ENCODE data around the gene CTRB2.
"Not testable (repeated sequence)": the region's sequence is repeated elsewhere in the genome, so short reads cannot be mapped to it uniquely, and the experiment has no call there.

Gene CTRB2

GRCh38 chr16:75225678-75226515, 18.9 kb upstream of the CTRB2 start:
- no peak for DNase-seq

GRCh38 chr16:75225092-75225491, 18.1 kb upstream of the CTRB2 start:
- no peak for DNase-seq

DNA sequence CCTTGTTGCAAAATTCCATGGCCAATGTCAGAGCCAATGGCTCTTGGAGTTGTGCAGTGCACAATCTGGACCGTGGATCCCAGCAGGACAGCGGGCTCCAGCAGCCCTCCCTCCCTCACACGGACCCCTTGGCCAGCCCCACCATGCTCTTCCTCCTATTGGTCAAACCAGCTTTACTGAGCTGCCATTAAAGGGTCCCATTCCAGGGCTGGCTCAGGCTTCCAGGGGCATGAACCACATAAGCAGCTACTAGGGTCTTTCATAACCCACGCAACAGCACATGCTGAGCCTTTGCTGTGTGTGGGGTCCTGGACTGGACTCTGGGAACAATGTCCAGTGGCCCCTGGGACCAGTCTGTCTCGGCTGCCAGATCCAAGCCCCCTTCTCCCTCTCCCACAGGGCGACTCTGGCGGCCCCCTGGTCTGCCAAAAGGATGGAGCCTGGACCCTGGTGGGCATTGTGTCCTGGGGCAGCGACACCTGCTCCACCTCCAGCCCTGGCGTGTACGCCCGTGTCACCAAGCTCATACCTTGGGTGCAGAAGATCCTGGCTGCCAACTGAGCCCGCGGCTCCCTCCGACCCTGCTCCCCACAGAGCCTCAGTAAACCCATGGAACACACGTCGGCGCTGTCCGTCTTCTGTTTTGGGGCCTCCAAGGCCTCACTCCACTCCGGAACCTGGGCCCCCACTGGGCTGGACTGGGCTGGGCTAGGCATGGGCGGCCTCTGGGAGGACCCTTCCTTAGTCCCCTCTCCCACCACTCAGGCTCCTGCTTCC, 17.5 kb upstream of the CTRB2 start:
- DNase-seq, result no peak

DNA sequence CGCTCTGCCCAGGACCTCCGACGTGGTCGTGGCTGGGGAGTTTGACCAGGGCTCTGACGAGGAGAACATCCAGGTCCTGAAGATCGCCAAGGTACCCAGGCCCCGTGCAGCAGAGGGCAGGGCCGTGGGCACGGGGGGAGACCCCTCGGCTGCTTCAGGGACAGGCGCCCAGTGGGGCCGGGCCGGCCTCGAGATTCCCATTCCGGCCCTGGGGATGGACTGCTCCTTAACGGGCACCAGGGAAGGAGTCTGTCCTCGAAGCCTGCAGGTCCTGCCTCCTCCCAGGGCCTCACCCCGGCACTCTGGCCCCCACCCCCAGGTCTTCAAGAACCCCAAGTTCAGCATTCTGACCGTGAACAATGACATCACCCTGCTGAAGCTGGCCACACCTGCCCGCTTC, 16.2 kb upstream of the CTRB2 start:
- not testable (repeated sequence) for DNase-seq

DNA sequence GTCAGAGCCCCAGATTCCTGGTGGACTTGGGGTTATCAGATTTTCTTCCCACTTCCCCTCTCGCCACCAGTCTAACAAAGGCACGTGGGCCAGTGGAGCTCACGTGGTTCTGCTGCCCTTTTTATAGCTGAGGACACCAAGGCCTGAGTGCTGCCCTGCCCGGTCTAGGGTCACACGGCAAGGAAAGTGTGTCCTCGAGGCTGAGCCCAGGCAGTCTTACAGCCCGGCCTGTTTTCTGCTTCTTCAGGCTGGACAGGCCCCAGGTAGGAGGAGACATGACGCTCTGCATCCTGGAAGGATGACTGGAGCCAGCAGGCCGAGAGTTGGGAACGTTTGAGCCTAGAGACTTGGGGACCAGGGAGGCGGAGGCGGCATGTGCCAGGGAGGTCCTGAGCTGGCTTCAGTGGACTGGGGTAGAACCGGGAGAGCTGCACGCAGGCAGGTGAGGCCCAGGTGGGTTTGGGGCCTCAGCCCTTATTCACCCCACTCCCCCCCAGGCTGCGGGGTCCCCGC, 15.4 kb upstream of the CTRB2 start:
- no peak for DNase-seq

GRCh38 chr16:75219838-75220237, 12.9 kb upstream of the CTRB2 start:
- no peak for DNase-seq

GRCh38 chr16:75219088-75219487, 12.1 kb upstream of the CTRB2 start:
- no peak for DNase-seq

DNA sequence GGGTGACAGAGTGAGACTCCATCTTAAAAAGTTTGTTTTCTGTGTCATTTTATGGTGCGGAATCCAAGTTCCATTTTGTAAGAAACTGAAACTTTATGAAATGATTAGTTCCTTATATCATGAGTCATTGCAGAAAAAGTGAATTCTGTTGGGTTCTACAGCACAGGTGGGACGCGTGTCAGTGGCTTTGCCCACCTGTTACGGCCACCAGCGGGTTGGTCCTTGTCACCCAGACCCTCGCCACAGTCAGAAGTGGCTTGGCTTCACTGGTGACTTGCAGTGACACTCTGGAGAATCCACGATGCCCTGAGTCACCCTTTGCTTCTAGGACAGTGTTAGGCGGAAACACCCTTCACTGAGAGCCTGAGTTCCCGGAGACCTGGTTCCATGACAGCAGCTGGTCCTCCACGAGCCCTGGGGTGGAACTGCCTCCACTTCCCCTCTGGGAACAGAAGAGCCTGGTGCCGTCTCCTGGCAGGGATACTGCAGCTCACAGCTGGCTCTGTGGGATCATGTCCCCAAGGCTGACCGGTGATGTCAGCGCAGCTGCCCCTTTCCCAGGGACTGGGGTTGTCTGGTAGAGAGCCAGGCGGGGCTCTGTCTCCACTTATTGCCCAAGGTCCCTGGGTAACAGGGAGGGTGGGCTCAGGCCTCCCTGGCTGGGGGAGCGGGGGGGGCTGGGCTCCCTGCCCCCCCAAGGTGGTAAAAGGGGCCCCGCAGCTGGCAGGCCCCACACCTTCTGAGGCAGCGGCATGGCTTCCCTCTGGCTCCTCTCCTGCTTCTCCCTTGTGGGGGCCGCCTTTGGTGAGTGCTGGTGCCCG, 11.5 kb upstream of the CTRB2 start, which contains the start of gene CTRB1:
CTRB1 (plus strand) TSS at position 733 of the 821 bp plus-strand sequence; CDS start at position 753, 20 bp downstream.
- DNase-seq, result no peak

GRCh38 chr16:75217389-75217851, 10.5 kb upstream of the CTRB2 start:
- no peak for DNase-seq

DNA sequence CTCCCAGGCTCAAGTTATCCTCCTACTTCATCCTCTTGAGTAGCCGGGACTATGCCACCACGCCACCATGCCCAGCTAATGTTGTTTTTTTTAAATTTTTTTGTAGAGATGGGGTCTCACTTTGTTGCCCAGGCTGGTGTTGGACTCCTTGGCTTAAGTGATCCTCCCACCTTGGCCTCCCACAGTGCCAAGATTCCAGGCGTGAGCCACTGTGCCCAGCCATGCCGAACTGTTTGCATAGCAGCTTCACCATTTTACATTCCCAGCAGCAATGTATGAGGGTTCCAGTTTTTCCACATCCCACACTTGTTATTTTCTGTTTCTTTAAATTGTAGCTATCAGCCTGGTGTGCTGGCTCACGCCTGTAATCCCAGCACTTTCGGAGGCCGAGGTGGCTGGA, 9.6 kb upstream of the CTRB2 start:
- no peak for DNase-seq

GRCh38 chr16:75216127-75216526, 9.2 kb upstream of the CTRB2 start:
- DNase-seq, result no peak

DNA sequence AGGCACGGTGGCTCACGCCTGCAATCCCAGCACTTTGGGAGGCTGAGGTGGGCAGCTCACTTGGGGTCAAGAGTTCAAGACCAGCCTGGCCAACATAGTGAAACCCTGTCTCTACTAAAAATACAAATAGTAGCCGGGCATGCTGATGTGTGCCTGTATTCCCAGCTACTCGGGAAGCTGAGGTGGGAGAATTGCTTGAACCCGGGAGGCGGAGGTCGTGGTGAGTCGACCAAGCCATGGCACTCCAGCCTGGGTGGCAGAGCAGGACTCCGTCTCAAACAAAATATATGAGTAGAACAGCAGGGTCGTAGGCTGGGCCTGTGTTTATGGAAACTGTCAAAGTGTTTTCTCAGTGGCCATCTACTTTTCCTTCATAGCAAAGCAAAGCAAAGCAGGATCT, 4.3 kb upstream of the CTRB2 start:
- not testable (repeated sequence) for DNase-seq

DNA sequence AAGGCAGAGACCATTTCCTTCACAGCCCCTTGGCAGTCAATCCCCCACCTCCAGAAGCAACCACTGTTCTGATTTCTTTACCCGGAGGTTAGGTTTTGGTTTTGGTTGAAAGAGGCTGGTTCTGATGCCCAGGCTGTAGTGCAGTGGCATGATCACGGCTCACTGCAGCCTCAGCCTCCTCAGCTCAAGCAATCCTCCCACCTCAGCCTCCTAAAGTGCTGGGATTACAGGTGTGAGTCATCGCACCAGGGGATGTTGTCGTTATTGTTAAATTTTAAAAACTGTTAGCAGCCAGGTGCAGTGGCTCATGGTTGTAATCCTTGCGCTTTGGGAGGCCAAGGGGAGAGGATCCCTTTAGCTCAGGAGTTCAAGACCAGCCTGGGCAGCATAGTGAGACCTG, 3.0 kb upstream of the CTRB2 start:
- no peak for DNase-seq

DNA sequence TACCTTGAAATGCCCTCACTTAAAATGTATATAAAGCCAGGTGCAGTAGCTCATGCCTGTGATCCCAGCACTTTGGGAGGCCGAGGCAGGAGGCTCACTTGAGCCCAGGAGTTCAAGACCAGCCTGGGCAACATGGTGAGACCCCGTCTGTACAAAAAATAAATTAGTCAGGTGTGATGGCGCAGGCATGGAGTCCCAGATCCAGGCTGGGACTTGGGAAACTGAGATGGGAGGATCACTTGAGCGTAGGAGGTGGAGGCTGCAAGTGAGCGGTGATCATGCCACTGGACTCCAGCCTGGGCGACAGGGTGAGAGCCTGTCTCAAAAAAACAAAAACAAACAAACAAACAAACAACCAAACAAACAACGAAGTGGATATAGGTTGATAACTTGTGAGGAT, 2.6 kb upstream of the CTRB2 start:
- DNase-seq, result not testable (repeated sequence)

- no peak for DNase-seq
These were observed 2.0 kb upstream of the CTRB2 start for GRCh38 chr16:75208861-75209505.

GRCh38 chr16:75208242-75208825, 1.4 kb upstream of the CTRB2 start:
- no peak for DNase-seq

DNA sequence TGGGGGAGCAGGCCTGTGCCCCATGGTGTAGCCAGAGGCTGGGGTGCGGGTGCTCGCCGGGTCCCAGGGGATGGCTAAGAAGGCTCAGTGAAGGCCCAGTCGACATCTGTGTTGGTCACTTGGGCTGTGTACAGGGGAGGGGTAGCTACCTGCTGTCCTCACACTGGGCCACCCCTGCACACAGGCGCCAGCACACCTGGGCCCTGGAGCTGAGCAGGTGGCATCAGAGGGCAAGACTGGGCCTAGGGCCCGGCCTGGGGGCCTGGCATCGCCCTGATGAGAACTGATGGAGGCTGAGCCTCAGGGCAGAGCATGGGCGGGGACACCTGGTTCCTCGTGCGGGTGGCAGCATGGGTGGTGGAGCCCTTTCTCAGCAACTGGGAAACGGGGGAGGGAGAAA, 870 bp upstream of the CTRB2 start:
- no peak for DNase-seq

GRCh38 chr16:75205961-75206748, 806 bp downstream of the CTRB2 start:
- not testable (repeated sequence) for DNase-seq

DNA sequence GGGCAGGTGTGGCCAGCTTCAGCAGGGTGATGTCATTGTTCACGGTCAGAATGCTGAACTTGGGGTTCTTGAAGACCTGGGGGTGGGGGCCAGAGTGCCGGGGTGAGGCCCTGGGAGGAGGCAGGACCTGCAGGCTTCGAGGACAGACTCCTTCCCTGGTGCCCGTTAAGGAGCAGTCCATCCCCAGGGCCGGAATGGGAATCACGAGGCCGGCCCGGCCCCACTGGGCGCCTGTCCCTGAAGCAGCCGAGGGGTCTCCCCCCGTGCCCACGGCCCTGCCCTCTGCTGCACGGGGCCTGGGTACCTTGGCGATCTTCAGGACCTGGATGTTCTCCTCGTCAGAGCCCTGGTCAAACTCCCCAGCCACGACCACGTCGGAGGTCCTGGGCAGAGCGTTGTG, 1.5 kb downstream of the CTRB2 start:
- not testable (repeated sequence) for DNase-seq

GRCh38 chr16:75204905-75205304, 2.1 kb downstream of the CTRB2 start:
- DNase-seq, result not testable (repeated sequence)

DNA sequence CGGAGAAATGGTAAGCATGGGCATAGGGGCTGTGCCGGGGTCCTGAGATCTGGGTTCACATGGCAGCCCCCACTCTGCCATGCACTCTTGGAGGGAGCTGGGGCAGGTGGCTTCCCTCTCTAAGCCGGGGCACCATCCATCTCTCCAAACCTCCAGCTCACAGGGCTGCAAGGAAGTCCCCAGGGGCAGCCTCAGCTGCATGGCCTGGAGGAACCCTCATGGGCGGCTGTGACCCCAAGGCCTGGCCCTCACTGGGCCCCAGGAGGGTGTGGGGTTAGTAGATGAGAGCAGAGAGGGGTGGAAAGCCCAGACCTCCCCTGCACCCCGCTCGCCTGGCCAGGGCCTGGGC, 2.6 kb downstream of the CTRB2 start:
- DNase-seq, result no peak
